GM19468 (cell line): ENCODE measurements around the gene FGFRL1.
"Not testable (repeated sequence)": the region's sequence is repeated elsewhere in the genome, so short reads cannot be mapped to it uniquely, and the experiment has no call there.

Experiments
- ATAC-seq: cut with Tn5 transposase; IDR thresholded peaks from one replicate; pipeline ENCODE4 v1.9.1; 2021; ENCODE audit warnings: mild to moderate bottlenecking, moderate library complexity, moderate number of reproducible peaks; ENCODE audit not compliant: unreplicated experiment; ENCODE audit errors: extremely low read depth

FGFRL1 gene

DNA sequence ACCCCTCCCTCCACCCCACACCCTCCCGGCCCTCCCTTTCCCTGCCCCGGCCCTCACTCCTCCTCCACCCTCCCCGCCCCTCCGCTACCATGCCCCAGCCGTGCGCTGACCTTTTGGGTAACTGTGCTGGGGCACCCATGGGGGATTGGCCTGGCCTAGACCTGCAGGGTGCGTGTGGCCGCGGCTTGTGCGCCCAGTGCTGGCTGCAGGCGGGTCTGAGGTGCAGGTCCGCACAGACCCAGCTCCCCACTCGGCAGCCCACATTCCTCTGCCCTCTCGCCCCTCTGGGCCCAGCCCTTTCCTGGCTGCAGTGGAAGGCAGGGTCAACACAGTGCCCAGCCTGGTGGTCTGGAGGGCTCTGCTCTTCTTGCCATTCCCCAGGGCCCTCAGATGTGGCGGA lies 24.7 kb downstream of the FGFRL1 start:
- ATAC-seq = no peak

- no peak for ATAC-seq
Measured at GRCh38 chr4:1036976-1037810, 25.8 kb downstream of the FGFRL1 start.

DNA sequence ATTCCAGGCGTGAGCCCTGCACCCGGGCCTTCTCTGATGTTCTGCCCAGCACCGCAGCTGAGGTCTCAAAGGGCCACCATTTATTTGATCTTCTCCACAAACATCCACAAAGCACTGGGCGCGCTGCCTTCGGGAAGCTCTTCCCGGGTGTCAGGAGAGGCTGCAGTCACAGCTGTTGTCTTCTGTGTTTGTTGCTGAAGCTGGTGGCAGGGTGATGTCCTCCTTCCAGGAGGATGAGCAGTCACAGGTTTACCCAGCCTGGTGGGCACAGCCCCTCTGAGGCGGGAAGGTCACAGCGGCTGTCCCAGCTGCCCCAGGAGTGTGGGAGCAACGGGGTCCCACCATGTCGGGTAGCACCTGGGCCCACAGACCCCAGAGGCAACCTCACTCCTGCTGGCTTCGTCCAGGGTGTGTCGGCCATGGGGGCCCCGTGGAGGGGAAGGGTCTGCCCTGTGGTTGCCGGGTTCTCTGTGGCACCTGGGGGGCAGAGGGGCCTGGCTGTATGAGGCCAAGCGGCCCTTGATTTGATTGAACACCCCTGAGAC lies 27.6 kb downstream of the FGFRL1 start:
- ATAC-seq = no peak

GRCh38 chr4:1039493-1040343 lies 28.3 kb downstream of the FGFRL1 start:
- no peak for ATAC-seq

GRCh38 chr4:1040344-1041146 lies 29.1 kb downstream of the FGFRL1 start:
- no peak for ATAC-seq

GRCh38 chr4:1041147-1041935 lies 29.9 kb downstream of the FGFRL1 start:
- ATAC-seq = no peak

GRCh38 chr4:1041936-1042330 lies 30.5 kb downstream of the FGFRL1 start:
- no peak for ATAC-seq

DNA sequence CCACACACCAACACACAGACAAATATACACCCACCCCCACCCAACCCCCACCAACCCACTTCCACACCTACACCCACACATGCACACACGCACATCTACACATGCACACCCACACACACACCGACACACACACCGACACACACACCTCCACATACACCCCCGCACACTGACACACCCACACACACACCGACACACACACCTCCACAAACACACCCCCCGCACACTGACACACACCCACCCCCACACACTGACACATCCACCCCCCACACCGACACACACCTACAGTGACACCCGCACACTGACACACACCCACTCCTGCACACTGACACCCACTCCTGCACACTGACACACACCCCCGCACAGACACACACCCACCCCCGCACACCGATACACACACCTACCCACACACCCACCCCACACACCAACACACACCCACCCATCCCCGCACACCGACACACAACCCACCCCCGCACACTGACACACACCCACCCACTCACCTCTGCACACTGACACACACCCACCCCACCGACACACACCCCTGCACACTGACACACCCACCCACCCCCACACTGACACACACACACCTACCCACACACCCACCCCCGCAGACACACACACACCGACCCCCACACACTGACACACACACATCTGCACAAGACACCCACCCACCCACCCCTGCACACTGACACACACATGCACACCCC lies 31.1 kb downstream of the FGFRL1 start:
- ATAC-seq = no peak

- no peak for ATAC-seq
Measured at GRCh38 chr4:1043162-1043561, 31.7 kb downstream of the FGFRL1 start.

GRCh38 chr4:1043651-1044468 lies 32.4 kb downstream of the FGFRL1 start:
- no peak for ATAC-seq

DNA sequence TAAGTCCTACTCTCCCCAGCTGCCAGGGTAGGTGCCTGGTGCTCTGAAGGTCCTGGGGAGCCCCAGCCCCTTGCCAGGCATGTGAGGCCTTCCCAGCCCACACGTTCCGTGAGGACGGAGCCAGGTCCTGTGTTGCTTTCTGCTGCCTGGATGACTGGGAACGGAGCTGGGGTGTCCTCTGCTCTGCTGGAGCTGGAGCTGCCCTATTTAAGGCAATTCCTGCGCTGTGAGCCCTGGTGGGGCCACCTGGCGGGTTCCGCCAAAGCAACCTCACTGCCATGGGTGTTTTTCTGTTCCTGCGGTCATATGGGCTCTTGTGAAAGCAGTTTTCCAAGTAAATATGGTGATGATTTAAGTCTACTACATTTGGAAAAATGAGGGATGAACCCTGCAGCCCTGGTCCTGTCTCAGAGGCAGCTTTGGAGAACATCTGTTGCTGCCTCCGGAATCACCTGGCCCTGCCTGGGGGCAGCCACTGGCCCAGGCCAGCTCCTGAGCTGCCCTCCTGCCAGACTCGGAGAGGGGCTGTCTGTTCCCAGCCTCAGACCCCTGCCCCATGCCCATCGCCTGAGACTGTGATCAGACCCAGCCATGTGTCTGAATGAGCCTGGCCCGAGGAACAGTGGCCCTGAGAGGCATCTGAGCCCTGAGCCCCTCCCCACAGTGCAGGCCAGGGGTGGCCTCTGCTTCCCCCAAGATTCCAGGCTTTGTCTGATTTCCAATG lies 33.2 kb downstream of the FGFRL1 start:
- no peak for ATAC-seq

- no peak for ATAC-seq
Measured at GRCh38 chr4:1045193-1045594, 33.8 kb downstream of the FGFRL1 start.

GRCh38 chr4:1045595-1046201 lies 34.3 kb downstream of the FGFRL1 start:
- ATAC-seq = no peak

GRCh38 chr4:1046581-1047011 lies 35.2 kb downstream of the FGFRL1 start:
- ATAC-seq = not testable (repeated sequence)

DNA sequence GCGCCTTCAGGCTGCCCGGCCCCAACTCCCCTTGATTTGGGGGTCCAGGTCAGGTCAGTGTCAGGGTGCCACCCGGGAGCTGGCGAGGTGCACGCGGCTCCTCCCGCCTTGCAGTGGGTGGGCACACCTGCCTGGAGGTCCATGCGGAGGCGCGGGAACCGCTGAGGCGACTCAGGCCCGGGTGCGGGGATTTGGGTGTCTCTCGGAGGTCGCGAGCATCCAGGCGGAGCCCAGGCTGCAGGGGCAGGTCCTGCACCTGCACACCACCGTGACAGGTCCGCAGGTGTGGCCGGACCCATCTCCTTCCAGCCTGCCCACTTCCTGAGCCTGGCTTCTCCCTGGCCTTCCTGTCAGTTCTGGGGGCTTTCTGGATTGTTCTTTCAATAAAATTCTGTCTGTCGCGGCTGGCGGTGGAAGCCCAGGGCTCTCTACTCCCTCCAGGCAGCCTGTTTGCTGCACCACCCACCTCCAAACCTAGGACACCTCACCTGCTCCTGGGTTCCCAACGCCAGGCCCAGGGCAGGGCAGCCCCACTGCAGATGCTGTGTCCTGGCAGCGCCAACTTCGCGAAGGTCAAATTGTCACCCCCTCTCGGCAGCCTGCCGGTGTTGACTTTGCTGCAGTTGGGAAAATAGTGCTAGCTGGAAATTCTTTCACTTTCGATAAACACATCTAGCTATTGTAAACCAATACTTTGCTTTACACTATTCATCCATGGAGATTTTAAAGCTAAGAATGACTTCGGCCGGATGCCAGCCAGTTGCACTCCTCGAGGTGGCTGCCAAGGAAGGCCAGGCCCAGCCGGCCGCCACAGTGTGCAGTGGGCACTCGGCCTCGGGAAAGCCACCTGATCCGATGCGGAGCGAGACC lies 35.9 kb downstream of the FGFRL1 start:
- ATAC-seq = no peak
